Activated T-helper 1 cell treated with anti-CD3 and anti-CD28 coated beads, Interleukin-12 subunit alpha, Interleukin-12 subunit beta, Interleukin-2, Interleukin-4 antibody, amounts not matched to agents 30 ng/mL and 10 ng/mL and 1 ng/mL, durations not matched to agents 14 hours and 24 hours and 36 hours (primary cell): ENCODE data around the gene KIRREL3. TPM values are rescaled to one million over a fixed set of nuclear protein-coding genes. Genes with fewer than 3 reads are reported as not detected.

Experiments
- DNase-seq: peaks from one replicate; pipeline ENCODE4 v3.0.0; 2021; ENCODE audit warnings: low spot score
- H3K27ac Mint-ChIP-seq: one replicate; pipeline ENCODE4 v1.8.0; 2021; ENCODE audit warnings: mild to moderate bottlenecking, mixed read lengths
- H3K27me3 Mint-ChIP-seq: one replicate; pipeline ENCODE4 v1.8.0; 2022; ENCODE audit warnings: mild to moderate bottlenecking, moderate library complexity, mixed read lengths; ENCODE audit not compliant: insufficient read depth
- H3K36me3 Mint-ChIP-seq: one replicate; pipeline ENCODE4 v1.8.0; 2021; ENCODE audit warnings: low read depth, mixed read lengths
- H3K4me1 Mint-ChIP-seq: one replicate; pipeline ENCODE4 v1.8.0; 2021; ENCODE audit warnings: low read depth, mixed read lengths
- H3K4me3 Mint-ChIP-seq: one replicate; pipeline ENCODE4 v1.8.0; 2021; ENCODE audit warnings: mild to moderate bottlenecking, moderate library complexity, mixed read lengths
- H3K9me3 Mint-ChIP-seq: one replicate; pipeline ENCODE4 v1.8.0; 2021; ENCODE audit warnings: mixed read lengths
- intact Hi-C: fragments of 100-400 bp; cut with micrococcal nuclease; formaldehyde crosslinking; loops from one replicate; pipeline ENCODE4 v1.15.1; 2024
- total RNA-seq: library from RNA; stranded (reverse); gene quantifications from 2 replicates; pipeline ENCODE4 v1.2.3, GENCODE V29; 2022

The KIRREL3 gene
- total RNA-seq, 1 donor from 2014 or later: not detected

GRCh38 chr11:126485021-126485792 is 515.4 kb downstream of the KIRREL3 start:
- H3K4me3 Mint-ChIP-seq: no peak overlapping the region
- no peaks in the 10 kb centered on the region for H3K36me3 Mint-ChIP-seq
- no peak for DNase-seq
- H3K4me1 Mint-ChIP-seq: peaks cover 9% of the 10 kb centered on the region
- intact Hi-C loops: no loop called here
- H3K9me3 Mint-ChIP-seq: no peaks in the 10 kb centered on the region
- H3K27me3 Mint-ChIP-seq: peaks cover 6% of the 10 kb centered on the region
- H3K27ac Mint-ChIP-seq: no peak overlapping the region

- Mint-ChIP-seq H3K27ac (no peak overlapping the region), H3K9me3 (no peaks in the 10 kb centered on the region), H3K4me1 (peaks cover 14% of the 10 kb centered on the region), H3K4me3 (no peak overlapping the region), H3K27me3 (peaks cover 6% of the 10 kb centered on the region), H3K36me3 (no peaks in the 10 kb centered on the region)
- intact Hi-C loops: loop anchor here (5.0 kb wide), 2 partner anchors 422 to 582 kb away; partner anchors contain the start of genes CDON, DDX25 and PUS3
- no peak for DNase-seq
Measured at GRCh38 chr11:126484266-126484665, 516.3 kb downstream of the KIRREL3 start.

- DNase-seq: no peak
- Mint-ChIP-seq H3K4me3 (no peak overlapping the region), H3K27ac (no peak overlapping the region), H3K27me3 (peaks cover 6% of the 10 kb centered on the region), H3K4me1 (peaks cover 16% of the 10 kb centered on the region), H3K36me3 (no peaks in the 10 kb centered on the region), H3K9me3 (no peaks in the 10 kb centered on the region)
- intact Hi-C loops: loop anchor here (5.0 kb wide), 2 partner anchors 421 to 581 kb away; partner anchors contain the start of genes CDON, DDX25 and PUS3
Measured at GRCh38 chr11:126483621-126484195, 516.9 kb downstream of the KIRREL3 start.

- H3K27ac Mint-ChIP-seq: no peak overlapping the region
- peaks cover 3% of the 10 kb centered on the region for H3K27me3 Mint-ChIP-seq
- peaks cover 27% of the 10 kb centered on the region for H3K4me1 Mint-ChIP-seq
- no peak overlapping the region for H3K4me3 Mint-ChIP-seq
- intact Hi-C loops: loop anchor here (5.0 kb wide), 2 partner anchors 420 to 580 kb away; partner anchors contain the start of genes CDON, DDX25 and PUS3
- no peaks in the 10 kb centered on the region for H3K9me3 Mint-ChIP-seq
- no peaks in the 10 kb centered on the region for H3K36me3 Mint-ChIP-seq
- no peak for DNase-seq
Measured at GRCh38 chr11:126482586-126483108, 517.9 kb downstream of the KIRREL3 start.

- no peak overlapping the region for H3K27ac Mint-ChIP-seq
Measured at GRCh38 chr11:126481303-126481680, 519.3 kb downstream of the KIRREL3 start.

GRCh38 chr11:126480410-126481302 is 519.9 kb downstream of the KIRREL3 start:
- Mint-ChIP-seq H3K36me3 (no peaks in the 10 kb centered on the region), H3K27ac (peak overlapping the region; percentile 87), H3K4me1 (peaks cover 33% of the 10 kb centered on the region), H3K9me3 (no peaks in the 10 kb centered on the region), H3K27me3 (peaks cover 3% of the 10 kb centered on the region), H3K4me3 (peak overlapping the region; percentile 23)
- intact Hi-C loops: loop anchor here (1.0 to 5.0 kb wide), 7 partner anchors 39 to 578 kb away; partner anchors contain the start of genes CDON, DCPS, DDX25 and FAM118B
- peak; percentile 66 for DNase-seq

More at GRCh38 chr11:126481303-126481680, 519.3 kb downstream of the KIRREL3 start:
- Mint-ChIP-seq H3K4me1 (peaks cover 33% of the 10 kb centered on the region), H3K4me3 (no peak overlapping the region), H3K36me3 (no peaks in the 10 kb centered on the region), H3K27me3 (peaks cover 3% of the 10 kb centered on the region), H3K9me3 (no peaks in the 10 kb centered on the region)
- intact Hi-C loops: loop anchor here (5.0 kb wide), 2 partner anchors 419 to 579 kb away; partner anchors contain the start of genes CDON, DDX25 and PUS3
- no peak for DNase-seq

- intact Hi-C loops: loop anchor here (1.0 to 5.0 kb wide), 7 partner anchors 39 to 578 kb away; partner anchors contain the start of genes CDON, DCPS, DDX25 and FAM118B
- Mint-ChIP-seq H3K36me3 (no peaks in the 10 kb centered on the region), H3K27me3 (peaks cover 3% of the 10 kb centered on the region), H3K4me1 (peaks cover 33% of the 10 kb centered on the region), H3K4me3 (no peak overlapping the region), H3K27ac (no peak overlapping the region), H3K9me3 (no peaks in the 10 kb centered on the region)
- DNase-seq: no peak
Measured at GRCh38 chr11:126480015-126480409, 520.6 kb downstream of the KIRREL3 start.

- H3K9me3 Mint-ChIP-seq: no peaks in the 10 kb centered on the region
- H3K27ac Mint-ChIP-seq: no peak overlapping the region
- H3K4me3 Mint-ChIP-seq: no peak overlapping the region
- H3K27me3 Mint-ChIP-seq: peaks cover 3% of the 10 kb centered on the region
- no peak for DNase-seq
- peaks cover 33% of the 10 kb centered on the region for H3K4me1 Mint-ChIP-seq
- no peaks in the 10 kb centered on the region for H3K36me3 Mint-ChIP-seq
- intact Hi-C loops: no loop called here
Measured at GRCh38 chr11:126479178-126479930, 521.2 kb downstream of the KIRREL3 start.

- Mint-ChIP-seq H3K4me3 (no peak overlapping the region), H3K36me3 (no peaks in the 10 kb centered on the region), H3K4me1 (peaks cover 33% of the 10 kb centered on the region), H3K27me3 (peaks cover 3% of the 10 kb centered on the region), H3K27ac (peak overlapping the region; percentile 9), H3K9me3 (no peaks in the 10 kb centered on the region)
- intact Hi-C loops: no loop called here
- DNase-seq: no peak
Measured at GRCh38 chr11:126478466-126478865, 522.1 kb downstream of the KIRREL3 start.

- peaks cover 33% of the 10 kb centered on the region for H3K4me1 Mint-ChIP-seq
- intact Hi-C loops: no loop called here
- H3K9me3 Mint-ChIP-seq: no peaks in the 10 kb centered on the region
- H3K36me3 Mint-ChIP-seq: no peaks in the 10 kb centered on the region
- peak overlapping the region; percentile 63 for H3K4me3 Mint-ChIP-seq
- peaks cover 3% of the 10 kb centered on the region for H3K27me3 Mint-ChIP-seq
- peak; percentile 15 for DNase-seq
- H3K27ac Mint-ChIP-seq: peak overlapping the region; percentile 64
Measured at GRCh38 chr11:126477535-126478305, 522.9 kb downstream of the KIRREL3 start.

GRCh38 chr11:126476977-126477376 is 523.6 kb downstream of the KIRREL3 start:
- Mint-ChIP-seq H3K4me1 (peaks cover 33% of the 10 kb centered on the region), H3K27ac (no peak overlapping the region), H3K27me3 (peaks cover 3% of the 10 kb centered on the region), H3K36me3 (no peaks in the 10 kb centered on the region), H3K4me3 (no peak overlapping the region), H3K9me3 (no peaks in the 10 kb centered on the region)
- no peak for DNase-seq
- intact Hi-C loops: no loop called here
